ENCODE data around the gene TMEM143.

The TMEM143 gene

GRCh38 chr19:48359123-48359522 is 4.6 kb downstream of the TMEM143 start:
- DNase-seq (ENCODE audit: low read depth), result no peak

DNA sequence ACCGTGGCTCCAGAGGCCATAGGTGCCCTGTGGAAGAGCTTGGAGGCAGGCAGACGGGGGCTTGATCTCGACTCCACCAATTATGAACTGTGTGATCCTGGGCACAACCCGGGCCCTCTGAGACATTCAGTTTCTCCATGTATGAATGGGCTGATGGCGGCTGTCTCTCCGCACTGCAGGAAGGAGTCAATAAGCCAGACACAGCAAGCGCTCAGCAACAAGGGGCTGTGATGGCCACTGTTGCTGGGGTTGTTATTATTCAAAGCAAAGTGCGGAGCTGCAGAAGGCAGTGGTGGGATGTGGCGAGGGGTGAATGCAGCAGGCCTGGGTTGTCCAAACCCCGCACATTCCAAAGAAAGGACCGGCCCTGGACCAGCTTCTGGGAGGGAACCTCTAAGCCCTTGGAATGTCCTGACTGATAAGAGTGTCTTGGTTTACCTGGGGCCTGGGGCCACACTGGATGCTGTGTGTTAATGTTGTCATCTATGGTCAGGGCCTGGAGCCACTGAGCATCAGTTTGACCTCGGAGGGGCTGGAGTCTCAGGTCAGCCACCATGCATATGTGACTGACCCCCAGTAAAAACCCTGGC is 8.3 kb downstream of the TMEM143 start:
- DNase-seq (ENCODE audit: low read depth), result no peak

DNA sequence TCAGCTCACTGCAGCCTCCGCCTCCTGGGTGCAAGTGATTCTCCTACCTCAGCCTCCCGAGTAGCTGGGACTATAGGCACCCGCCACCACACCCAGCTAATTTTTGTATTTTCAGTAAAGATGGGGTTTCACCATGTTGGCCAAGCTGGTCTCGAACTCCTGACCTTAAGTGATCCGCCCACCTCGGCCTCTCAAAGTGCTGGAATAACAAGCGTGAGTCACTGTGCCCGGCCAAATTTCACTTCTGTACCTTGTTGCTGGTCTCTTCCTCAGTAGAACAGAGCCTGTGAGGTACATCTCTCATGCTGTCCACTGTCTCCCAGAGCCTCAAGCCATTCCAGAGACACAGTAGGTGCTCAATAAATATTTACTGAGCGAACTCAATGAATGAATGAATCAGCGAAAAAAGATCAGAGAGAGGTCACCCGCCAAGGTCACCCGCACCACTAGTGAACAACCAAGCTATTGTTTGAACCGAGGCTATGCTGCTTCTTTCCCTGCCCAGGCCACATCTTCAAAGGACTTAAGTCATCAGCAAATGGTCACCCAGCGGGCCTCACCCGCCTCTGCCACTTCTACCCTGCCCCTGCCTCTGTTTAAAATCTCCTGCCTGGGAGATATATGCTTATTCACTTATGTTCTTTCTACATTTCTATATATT is 9.3 kb downstream of the TMEM143 start:
- DNase-seq (ENCODE audit: low read depth), result no peak

DNA sequence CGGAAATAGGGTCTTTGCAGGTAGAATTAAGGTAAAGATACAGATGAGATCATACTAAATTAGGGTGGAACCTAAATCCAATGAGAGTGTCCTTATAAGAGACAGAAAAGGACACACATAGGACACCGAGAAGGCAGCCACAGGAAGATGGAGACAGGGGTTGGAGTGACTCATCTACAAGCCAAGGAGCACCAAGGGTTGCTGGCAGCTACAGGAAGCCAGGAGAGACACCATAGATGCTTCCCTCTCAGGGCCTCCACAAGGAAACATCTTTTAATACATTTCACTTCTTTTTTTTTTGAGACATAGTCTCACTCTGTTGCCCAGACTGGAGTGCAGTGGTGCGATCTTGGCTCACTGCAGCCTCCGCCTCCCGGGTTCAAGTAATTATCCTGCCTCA is 10.1 kb downstream of the TMEM143 start:
- no peak for DNase-seq (ENCODE audit: low read depth)

- DNase-seq (ENCODE audit: low read depth), result no peak
These were observed 12.4 kb downstream of the TMEM143 start for GRCh38 chr19:48351341-48351752.

DNA sequence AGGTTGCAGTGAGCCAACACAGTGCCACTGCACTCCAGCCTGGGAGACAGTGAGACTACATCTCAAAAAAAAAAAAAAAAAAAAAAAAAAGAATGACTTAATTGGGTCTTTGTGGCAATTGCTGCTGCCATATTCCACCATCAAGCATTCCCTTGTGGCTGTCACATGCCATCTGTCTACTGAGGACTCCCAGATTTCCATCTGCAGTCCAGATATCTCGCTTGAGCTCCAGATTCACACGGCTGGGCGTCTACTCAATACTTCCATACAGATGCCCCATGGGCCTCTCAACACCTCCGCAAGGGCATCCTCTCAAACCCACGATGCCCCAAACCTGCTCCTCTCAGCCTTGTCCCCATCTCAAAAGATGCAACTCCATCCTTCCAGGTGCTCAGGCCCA is 12.9 kb downstream of the TMEM143 start:
- no peak for DNase-seq (ENCODE audit: low read depth)

- DNase-seq (ENCODE audit: low read depth), result no peak
These were observed 15.0 kb downstream of the TMEM143 start for GRCh38 chr19:48348737-48349136.

DNA sequence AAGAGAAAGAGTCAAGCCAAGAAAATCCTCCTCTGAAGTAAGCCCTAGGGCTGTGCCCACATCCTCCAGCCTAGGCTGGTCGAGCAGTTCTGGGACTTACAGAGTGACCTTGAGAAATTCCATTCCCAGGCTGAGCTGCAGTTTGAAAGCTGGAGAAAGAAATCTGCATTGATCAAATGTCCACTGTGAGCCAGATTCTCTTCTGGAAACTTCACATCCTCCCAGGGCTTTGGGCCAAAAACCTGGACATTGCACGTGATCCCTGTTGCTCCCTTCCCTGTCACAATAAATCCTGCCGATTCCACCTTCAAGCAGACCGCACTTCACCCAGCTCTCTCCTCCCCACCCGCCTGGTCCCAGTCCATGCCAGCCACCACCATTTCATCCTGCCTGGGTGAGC is 15.7 kb downstream of the TMEM143 start:
- no peak for DNase-seq (ENCODE audit: low read depth)

DNA sequence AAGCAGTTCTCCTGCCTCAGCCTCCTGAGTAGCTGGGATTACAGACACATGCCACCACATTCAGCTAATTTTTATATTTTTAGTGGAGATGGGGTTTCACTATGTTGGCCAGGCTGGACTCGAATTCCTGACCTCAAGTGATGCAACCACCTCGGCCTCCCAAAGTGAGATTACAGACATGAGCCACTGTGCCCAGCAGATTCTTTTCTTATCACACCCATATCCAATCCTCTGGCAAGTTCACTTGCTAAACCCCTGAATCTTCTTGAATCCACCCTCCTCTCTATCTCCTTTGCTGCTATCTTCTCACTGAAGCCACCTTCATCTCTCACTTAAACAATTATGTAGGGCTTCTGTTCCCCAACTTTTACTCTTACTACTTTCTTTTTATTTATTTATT is 17.5 kb downstream of the TMEM143 start:
- no peak for DNase-seq (ENCODE audit: low read depth)

DNA sequence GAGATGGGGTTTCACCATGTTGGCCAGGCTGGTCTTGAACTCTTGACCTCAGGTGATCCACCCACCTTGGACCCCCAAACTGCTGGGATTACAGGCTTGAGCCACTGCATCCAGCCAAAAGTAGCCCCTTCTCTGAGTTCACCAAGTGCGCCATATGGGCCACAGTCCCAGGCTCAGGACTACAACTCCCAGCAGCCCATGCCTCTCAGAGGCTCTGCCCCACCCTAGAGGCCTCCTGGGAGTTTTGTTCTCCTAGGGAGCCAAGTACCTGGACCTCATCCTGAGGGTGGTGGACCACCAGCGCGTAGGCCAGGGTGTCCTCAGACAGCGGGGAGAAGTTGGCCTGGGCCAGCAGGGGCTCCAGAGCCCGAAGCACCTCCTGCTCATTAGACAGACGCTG is 18.8 kb downstream of the TMEM143 start:
- DNase-seq (ENCODE audit: low read depth), result no peak

DNA sequence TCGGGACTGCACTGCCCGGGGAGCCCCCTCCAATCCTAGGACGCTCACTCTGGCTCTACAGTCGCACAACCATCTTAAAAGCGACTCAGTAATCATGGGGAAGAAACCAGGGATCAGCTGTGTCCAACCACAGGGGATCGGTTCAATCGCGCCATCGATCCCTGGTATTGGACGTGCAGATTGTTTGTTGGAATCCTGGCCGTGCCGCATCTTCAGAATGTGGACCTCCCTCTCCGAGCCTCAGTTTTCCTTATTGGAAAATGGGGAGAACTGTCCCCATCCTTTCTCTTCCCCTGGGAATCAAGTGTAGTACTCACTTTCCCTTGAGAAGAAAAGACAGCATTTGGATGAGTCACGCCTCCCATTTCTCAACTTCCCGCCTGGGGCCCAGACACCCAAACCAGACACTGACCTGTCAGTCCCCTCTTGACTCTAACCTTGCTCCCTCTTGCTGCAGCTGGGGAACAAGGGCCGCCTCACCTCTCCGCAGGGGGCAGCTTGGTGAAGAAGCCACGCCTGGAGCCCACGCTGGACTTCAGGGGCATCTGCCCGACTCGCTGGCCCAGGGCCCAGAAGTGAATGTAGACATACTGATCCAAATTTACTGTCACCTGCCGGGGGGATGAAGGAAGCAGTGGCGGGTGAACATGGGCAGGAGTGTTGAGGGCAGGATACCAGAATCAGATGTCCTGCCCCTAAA is 20.7 kb downstream of the TMEM143 start:
- DNase-seq (ENCODE audit: low read depth), result no peak

GRCh38 chr19:48342414-48342738 is 21.4 kb downstream of the TMEM143 start:
- DNase-seq (ENCODE audit: low read depth), result no peak

DNA sequence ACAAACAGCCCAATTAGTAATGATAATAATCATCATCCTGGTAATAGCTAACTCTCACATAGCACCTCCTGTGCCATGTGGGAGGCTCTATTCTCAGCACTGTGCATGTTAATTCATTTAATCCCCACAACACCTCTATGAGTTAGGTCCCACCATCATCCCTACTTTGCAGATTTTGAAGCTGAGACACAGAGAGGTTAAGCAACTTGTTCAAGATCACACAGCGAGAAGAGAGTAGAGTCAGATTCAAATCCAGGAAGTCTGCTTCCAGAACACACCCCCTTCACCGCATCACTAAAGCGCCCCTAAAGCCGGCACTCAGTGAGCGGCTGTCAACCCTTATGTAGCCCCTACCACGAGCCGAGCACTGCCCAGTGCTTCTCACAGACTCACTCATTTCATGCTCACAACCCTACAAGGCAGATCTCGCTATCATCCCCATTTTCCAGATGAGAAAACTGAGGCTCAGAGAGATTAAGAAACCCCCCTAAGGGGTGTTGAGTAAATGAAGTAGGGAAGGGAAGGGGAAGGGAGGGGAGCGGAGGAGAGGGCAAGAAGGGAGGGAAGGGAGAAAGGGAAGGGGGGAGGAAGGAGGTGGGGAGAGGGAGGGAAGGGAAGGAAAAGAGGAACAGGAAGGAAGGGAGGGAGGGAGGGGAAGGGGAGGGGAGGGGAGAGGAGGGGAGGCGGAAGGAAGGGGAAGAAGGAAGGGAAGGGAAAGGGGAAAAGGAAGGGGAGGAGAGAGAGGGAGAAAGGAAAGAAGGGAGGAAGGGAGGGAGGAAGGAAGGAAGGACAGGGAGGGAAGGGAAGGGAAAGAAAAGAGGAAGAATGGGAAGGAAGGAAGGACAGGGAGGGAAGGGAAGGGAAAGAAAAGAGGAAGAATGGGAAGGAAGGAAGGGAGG is 22.0 kb downstream of the TMEM143 start:
- no peak for DNase-seq (ENCODE audit: low read depth)

- DNase-seq (ENCODE audit: low read depth), result no peak
These were observed 22.7 kb downstream of the TMEM143 start for GRCh38 chr19:48340995-48341394.

DNA sequence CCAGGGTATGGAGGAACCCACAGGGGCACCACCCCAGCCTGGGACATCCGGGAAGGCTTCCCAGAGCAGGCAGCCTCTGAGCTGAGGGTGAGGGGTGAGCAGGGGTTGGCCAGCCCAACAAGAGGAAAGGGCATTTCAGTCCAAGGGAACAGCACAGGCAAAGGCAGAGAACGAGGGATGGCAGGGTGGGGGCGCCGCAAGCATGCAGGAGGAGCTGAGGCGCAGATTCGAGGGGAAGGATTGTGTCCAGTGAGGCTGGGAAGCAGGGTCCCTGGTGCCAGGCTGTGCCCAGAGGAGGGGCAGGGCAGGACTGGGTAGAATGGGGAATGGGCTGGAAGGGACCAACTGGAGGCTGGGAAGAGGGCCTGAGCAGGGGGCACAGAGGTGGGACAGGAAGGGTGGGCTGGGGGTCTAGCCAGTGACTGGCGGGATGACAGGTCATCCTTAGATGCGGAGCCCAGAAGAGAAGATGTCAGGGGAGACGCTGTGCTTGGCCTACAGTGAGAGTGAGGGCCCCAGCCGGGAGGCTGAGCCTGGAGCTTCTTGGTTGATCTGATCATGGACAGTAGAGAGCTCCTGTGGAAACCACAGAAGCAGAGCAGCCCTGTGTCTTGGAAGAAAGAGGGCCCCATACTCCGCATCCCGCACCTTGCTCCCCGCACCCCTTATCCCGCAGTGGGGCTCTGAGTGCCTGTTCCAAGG is 24.8 kb downstream of the TMEM143 start:
- DNase-seq (ENCODE audit: low read depth), result no peak

- no peak for DNase-seq (ENCODE audit: low read depth)
These were observed 25.4 kb downstream of the TMEM143 start for GRCh38 chr19:48338253-48338755.

DNA sequence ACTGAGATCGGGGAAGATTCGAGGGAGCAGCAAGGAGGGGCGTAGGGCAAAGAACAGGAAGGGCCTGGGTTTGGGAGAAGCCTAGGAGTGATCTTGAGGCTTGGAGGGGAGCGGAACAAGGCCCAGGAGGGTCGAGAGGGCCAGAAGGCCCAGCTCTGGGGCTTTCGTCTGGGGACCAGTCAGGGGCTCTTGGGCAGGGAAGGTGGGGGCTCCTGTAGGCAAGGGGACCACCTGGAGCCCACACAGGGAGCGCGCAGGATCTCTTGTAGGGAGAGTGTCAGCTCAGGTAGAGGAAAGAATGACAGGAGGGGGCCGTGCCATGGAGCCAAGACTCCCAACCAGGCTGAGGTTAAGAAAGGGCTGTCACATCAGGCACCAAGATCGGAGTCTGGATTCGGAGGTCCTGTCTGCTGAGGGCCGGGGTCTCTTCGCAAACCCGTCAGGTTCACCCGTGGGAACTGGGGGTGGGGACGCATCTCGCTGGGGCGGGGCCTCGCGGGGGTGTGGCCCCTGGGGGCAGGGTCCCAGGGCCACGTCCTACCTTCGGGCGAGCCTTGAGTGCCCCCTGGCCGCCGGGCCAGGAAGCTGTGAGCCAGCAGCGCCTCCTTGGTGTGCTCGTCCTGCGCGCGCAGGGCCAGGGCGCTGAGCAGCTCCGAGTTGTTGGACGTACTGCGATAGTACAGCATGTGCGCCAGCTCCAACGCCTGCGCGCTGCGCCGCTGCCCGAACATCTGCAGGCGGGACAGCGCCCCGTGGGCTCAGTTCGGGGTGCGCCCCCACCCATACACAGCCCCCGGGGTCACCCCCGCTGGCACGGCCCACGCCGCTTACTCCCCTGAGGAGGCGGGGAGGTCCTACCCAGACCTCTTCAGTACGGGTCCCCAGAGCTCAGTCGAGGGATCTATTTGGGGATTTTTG is 30.0 kb downstream of the TMEM143 start:
- DNase-seq (ENCODE audit: low read depth), result peak; percentile 79

- peak; percentile 95 for DNase-seq (ENCODE audit: low read depth)
These were observed 30.9 kb downstream of the TMEM143 start for GRCh38 chr19:48332662-48333466.

DNA sequence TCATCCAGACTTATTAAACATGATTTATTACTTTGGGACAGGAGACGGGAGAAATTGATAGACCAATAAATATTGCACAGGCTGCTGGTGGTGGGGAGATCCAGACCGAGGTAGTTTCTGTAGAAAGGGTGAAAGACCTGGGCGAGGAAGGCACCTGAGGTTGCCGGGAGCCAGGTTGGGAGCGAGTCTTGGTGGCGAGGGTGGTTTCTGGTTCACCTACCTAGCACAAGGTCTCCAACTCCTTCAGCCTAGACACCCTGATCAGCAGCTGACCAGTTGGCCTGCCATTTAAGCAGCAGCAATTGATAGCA is 31.4 kb downstream of the TMEM143 start:
- DNase-seq (ENCODE audit: low read depth), result no peak

Measured in non-pigmented ciliary epithelial cell (primary cell).